Uterus (tissue), 2 donors: ENCODE results near the gene CACNA2D4.

Experiments used
- CTCF ChIP-seq, 4 experiments: fragments of 200-600 bp in 2 of 4; fragments of 450-650 bp in 2 of 4; sonication (generic) in 2 of 4; IDR thresholded peaks; one replicate each; pipeline ENCODE4 v1.5.1; 2016 to 2019; ENCODE audit warnings: antibody characterized with exemption in 4 of 4, mild to moderate bottlenecking in 2 of 4, moderate library complexity in 1 of 4
- POLR2A ChIP-seq, 2 donors: fragments of 450-650 bp; IDR thresholded peaks; one replicate each; pipeline ENCODE4 v1.6.1; 2016; ENCODE audit warnings: antibody characterized with exemption in 2 of 2, mild to moderate bottlenecking in 1 of 2, moderate library complexity in 1 of 2

GRCh38 chr12:1881301-1881700, 37.2 kb downstream of the CACNA2D4 start:
- TF ChIP-seq CTCF (IDR thresholded peaks at IDR 0.05) (no peak), POLR2A (IDR thresholded peaks at IDR 0.05) (no peak)
